Stimulated activated CD8-positive, alpha-beta memory T cell treated with anti-CD3 and anti-CD28 coated beads, Interleukin-12 subunit alpha, Interleukin-12 subunit beta, amount 100 ng/mL, for 4 hours (primary cell): ENCODE results near the gene HYDIN.

ENCODE experiments used
- DNase-seq: peaks from one replicate; pipeline ENCODE4 v3.0.0-alpha.2; 2020; ENCODE audit warnings: low read depth

Gene HYDIN

DNA sequence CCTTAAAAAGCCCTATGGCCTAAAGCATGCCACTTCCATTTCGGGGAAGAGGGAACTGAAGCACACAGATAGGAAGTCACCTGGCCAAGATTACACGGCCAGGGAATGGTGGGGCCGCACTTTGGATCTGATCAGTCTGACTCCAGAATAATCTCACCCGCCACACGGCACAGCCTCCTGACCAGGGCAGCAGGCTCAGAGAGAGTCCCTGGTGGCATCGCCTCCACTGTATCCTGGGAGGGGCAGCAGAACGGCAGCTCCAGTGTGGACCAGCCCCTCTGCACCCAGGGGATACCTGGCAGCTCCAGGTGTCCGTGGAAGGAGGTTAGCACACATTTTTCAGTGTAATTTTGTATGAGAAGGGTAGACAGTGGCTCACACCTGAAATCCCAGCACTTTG lies 465.0 kb downstream of the HYDIN start:
- no peak for DNase-seq

DNA sequence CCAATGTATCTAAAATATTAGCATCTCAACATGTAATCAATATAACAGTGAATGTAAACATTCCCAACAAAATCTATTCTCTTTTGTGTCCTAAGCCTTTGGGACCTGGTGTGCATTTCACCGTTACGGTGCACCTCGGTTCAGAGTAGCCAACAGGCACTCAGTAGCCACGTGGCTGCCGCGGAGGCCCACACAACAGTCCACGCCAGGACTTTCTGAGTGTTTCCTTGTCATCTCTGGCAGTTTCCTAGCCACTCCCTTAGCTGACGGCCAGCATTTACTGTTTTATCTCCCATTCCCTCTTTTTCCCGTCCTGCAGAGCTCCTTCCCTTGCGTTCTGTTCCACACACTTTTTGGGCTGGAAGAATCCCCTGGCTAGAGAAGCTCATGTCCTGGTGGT lies 465.9 kb downstream of the HYDIN start:
- no peak for DNase-seq

DNA sequence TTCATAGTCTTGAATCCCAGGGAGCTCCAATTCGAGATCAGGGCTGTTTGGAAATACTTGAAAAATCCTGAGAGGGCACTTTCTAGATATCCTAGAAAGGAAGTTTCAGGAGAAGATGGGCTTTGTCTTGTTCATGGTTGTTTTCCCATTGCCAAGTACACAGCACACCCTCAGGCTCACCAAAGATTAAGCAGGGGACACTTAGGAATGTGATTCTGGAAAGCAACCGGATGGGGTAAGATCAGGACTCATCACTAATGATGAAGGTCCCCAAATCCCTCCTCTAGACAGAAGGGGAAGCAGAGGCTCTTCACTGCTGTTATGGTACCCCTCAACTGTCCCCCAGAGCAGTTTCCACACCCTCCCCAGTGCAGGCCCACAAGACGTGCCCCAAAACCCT lies 470.3 kb downstream of the HYDIN start:
- no peak for DNase-seq

DNA sequence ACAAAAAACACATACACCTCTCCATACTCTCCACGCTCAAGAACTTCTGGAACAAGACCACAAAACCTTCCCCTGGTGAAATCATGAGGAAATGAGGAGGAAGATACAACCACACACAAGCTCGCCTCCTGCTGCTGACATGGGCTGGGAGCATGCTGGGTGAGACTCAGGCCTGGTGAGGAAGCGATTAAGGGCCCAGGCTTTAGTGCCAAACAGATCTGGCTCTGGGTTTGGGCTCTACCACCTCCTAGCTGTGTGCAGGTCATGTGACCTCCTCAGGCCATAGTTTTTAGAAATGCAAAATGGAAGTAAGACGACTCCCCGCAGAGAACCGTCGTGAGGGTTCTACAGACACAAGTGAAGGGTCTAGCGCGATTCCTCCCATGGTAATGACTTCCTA lies 470.9 kb downstream of the HYDIN start:
- DNase-seq, result no peak

DNA sequence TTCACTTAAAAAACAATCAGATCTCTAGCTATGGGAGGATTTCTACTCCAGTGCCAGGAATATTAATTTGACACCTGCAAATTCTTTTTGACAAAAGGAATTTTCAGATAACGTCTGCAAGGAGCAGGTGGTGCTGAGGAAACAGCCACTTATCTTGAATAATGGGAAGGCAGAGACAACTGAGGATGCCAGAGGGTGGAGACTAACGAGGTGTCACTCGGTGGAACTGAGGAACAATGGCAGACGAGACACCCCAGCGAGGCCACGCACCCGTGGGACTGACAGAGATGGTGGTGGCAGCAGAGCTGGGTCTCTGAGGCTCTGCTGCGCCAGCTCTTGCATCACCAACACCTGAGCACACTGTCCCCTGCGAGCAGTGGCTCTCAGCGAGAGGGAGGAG lies 471.7 kb downstream of the HYDIN start:
- DNase-seq, result no peak
